DMS79 (cell line): Measurements from ENCODE around the gene SPIRE1.

ENCODE experiments used
- DNase-seq: peaks from one replicate; lab custom pipeline; 2025; lab: John Stamatoyannopoulos, UW

The SPIRE1 gene

DNA sequence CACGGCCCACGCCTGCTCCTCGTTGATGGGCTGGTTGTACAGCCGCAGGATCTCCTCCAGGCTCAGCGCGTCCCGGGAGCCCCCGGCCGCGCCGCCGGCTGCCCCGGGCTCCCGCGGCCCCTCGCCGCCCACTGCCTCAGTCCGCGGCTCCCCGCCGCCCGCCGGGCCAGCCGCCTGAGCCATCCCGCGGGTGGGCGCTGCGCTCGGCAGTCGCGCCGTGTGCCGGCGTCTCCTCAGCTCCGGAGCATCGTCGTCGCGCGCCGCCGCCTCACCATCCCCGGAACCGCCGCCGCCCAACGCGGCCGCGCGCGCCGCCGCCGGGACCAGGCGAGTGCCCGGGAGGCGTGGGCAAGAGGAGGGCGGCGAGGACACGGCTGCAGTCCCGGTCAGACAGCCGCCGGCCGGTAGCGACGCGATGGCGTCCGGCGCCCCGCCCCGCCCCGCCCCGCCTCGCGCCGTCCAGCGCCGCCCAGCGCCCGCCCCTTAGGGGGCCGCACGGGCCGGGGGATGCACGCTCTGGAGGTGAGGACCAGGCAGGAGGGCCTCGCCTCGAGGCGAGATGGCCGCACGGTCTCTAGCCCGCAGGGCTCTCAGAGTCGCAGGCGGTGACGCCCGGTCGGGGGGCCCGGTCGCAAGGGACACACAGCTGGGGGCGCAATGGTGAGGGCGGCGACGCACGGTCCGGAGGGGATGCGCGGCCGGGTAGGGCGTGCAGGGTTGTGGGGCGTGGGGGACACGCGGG, at the start of gene SPIRE1:
Gene SPIRE1 (minus strand): TSS at position 424 of the 742 bp plus-strand sequence. CDS start 241 bp downstream, at position 183.
- no peak for DNase-seq

GRCh38 chr18:12703664-12704063, 45.8 kb upstream of the SPIRE1 start:
- peak; percentile 22 for DNase-seq

- DNase-seq, result no peak
Measured at GRCh38 chr18:12703096-12703567, 45.2 kb upstream of the SPIRE1 start.

- DNase-seq, result peak; percentile 72
Measured at GRCh38 chr18:12702221-12703095, 44.6 kb upstream of the SPIRE1 start, which contains the start of the genes CEP76 and PSMG2. CEP76 (minus strand) TSS chr18:12702723; CDS start chr18:12702548, 175 bp downstream. PSMG2 (plus strand) TSS chr18:12703042; CDS start chr18:12703108, 66 bp downstream.

- DNase-seq, result no peak
Measured at GRCh38 chr18:12701161-12701560, 43.3 kb upstream of the SPIRE1 start.

- no peak for DNase-seq
Measured at GRCh38 chr18:12699747-12700146, 41.8 kb upstream of the SPIRE1 start.

- no peak for DNase-seq
Measured at GRCh38 chr18:12694032-12694431, 36.1 kb upstream of the SPIRE1 start.

GRCh38 chr18:12692206-12692605, 34.3 kb upstream of the SPIRE1 start:
- no peak for DNase-seq

DNA sequence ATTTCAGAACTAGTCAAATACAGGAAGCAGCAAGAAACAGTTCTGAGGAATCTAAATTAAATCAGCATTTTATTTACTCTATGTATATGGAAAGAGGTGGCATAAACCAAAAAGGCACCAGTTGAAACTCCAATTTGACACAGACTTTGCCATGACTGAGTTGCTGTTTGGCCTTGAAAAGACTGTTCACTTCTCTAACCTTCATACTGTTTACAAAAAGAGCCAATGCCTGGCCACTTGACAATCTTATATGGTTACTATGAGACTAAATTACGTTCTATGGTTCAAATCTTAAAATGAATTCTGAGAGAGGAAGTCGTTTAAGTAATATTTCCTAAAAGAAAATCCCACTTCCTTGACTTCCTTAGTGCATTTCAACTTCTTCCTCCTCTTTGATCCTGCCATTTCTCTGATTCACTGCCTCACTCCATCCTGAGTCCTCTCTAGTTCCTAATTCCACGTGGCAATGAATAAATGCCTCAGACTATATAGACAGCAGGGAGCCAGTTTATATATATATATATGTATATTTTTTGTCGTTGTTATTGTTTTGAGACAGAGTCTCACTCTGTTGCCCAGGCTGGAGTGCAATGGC, 31.4 kb upstream of the SPIRE1 start:
- DNase-seq, result no peak

- no peak for DNase-seq
Measured at GRCh38 chr18:12686100-12686499, 28.2 kb upstream of the SPIRE1 start.

GRCh38 chr18:12679183-12679786, 21.4 kb upstream of the SPIRE1 start:
- no peak for DNase-seq

DNA sequence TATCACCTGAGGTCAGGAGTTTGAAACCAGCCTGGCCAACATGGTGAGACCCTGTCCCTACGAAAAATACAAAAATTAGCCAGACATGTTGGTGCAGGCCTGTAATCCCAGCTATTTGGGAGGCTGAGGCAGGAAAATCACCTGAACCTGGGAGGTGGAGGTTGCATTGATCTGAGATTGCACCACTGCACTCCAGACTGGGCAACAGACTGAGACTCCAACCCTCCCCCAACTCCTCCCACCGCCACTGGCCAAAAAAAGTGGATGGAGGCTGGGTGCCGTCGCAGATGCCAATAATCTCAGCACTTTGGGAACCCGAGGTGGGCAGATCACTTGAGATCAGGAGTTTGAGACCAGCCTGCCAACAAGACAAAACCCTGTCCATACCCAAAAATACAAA, 10.1 kb upstream of the SPIRE1 start:
- DNase-seq, result no peak

DNA sequence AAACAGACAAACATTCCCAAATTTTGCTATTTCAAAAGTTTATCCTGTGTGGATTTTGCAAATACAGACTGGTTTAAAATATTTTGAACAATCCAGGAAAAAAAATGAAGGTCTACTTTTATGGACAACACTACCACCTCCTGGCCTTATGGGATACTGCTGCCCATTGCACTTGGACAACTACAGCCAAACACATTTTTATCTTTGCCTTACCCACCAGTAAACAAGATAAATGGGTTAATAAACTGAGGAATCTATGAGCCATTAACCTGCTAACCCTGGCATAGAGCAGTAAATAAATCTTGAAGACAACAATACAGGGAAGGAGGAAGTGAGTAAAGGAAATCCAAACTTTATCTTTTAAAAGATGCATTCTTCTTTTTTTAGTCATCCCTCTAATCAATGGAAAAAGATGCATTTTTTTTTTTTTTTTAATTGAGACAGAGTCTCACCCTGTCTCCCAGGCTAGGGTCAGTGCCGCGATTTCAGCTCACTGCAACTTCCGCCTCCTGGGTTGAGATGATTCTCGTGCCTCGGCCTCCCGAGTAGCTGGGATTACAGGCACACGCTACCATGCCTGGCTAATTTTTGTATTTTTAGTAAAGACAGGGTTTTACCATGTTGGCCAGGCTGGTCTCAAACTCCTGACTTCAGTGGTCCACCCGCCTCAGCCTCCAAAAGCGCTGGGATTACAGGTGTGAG, 2.1 kb upstream of the SPIRE1 start:
- DNase-seq, result no peak

DNA sequence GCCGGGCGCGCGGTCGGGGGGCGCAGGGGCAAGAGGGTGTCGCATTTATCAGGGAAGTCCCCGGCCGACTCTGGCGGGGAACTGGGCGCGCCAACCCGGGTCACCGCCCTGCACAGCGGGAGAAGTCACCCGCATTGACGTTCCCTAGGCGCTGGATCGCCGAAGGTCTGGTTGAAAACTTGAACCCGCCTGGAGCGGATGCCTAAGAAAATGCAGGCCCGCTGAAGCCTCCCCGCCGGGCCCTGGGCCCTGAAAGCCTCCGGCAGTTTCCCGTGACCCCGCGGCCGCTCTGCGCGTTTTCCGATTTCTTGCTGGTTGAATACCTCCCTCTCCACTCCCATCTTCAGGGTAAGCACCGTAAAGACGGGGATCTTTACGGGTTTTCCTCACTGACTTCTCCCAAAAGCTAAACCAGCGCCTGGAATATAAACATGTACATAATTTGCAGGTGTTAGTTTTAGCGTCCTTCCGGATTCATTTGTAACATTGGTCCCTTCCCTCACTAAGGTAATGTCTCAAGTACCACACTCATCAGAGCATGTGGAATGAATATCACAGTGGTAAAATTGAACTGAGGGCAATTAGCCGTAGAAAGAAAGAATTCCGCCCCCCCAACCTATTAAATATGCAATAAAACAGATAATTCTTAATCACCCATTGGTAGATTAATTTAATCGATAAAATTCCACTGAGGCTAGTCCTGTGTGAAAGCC, 675 bp upstream of the SPIRE1 start:
- no peak for DNase-seq

DNA sequence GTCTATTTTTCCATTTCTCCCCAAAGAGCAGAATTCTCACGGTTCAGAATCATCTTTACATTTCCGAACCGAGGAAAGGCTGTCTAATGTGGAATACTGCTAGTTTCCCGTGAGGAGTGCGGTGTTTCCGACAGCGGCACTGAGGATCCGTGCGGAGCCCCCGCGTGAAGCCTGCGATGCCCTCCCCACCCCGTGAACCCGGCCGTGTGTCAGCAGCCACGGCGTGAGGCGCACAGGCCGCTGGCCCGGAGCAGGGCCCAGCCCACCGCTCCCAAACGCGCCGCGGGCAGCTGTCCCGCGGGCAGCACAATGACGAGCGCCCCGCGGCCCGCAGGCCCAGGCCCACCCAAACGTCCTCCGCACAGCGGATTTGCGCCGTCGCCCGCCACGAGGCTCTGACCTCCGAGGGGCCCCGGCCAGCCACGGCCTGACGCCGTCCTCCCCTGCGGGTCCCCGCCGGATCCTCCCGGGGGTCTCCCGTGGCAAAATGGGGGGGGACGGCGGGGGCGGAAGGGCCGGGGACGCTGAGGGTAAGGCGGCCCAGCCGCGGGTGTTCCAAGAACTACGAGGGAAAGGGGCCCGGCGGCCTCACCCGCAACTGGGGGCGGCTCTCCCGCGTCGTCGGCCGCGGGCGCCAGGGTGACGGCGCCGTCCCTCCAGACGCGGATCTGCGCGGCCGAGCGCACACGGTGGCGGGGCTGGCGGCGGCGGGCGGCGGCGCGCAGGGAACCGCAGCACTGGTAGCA, 796 bp downstream of the SPIRE1 start:
- no peak for DNase-seq

DNA sequence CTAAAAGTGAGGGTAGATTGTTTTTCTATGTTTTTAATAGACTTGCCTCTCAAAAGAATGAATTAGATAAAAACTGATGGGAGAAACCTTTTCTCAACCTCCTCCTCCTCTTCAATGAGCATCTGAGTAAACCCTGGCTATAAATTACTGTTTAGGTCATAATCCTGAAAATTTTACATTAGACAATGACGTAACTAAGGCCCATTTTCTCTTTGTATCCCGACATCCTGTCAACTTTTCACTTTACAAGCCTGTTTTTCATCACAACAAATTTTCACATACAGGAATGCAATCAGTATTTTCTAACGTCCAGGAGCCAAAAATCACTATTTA, 1.3 kb downstream of the SPIRE1 start:
- no peak for DNase-seq

DNA sequence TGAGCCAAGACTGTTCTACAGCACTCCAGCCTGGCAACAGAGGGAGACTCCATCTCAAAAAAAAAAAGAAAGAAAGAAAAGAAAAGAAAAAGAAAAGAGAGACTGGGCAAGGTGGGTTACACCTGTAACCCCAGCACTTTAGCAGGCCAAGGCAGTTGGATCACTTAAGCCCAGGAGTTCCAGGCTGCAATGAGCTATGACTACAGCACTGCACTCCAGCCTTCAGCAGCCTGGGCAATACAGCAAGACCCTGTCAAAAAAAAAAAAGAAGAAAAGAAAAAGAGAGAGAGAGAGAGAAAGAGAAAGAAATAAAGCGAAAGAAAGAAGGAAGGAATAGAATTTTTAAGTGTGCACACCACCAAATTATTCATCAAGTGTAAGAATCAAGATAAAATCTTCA, 2.9 kb downstream of the SPIRE1 start:
- no peak for DNase-seq

GRCh38 chr18:12652861-12653401, 5.0 kb downstream of the SPIRE1 start:
- no peak for DNase-seq

- no peak for DNase-seq
Measured at GRCh38 chr18:12651651-12652050, 6.3 kb downstream of the SPIRE1 start.

DNA sequence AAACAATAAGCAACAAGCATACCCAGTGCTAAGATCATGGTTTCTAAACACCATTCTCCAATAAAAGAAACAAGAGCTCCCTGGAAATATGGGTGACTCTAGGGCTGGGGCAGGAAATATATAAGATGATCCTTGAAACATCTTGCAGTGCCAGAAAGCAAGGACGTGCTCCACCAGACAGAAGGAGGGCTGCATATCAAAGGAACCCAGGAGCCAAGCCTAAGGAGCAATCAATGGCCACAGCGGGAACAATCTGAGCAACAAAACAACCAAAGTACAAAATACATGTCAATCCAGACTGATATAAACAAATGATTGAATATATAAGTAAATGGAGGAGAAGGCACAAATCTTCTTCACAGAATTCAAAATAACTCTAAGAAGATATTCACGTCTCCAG, 10.1 kb downstream of the SPIRE1 start:
- DNase-seq, result no peak
